Myocyte (in vitro differentiated cells): Measurements from ENCODE around the gene SLC26A3. TPM values are rescaled to one million over a fixed set of nuclear protein-coding genes. Genes with fewer than 3 reads are reported as not detected.
A peak's percentile ranks its signal among the peaks of the same experiment; 100 is the strongest.

Source experiments
- DNase-seq: peaks from one replicate; pipeline ENCODE4 v3.0.0-alpha.2; 2012; ENCODE audit warnings: low read depth
- total RNA-seq: library from RNA; depleted of rRNA; stranded (reverse); fragments of >200 nt; gene quantifications from 2 replicates; pipeline ENCODE4 v1.2.3, GENCODE V29; 2014

SLC26A3 gene
- total RNA-seq, 1 donor from 2014 or later: not detected

- no peak for DNase-seq
Measured at GRCh38 chr7:107751113-107751512, 51.9 kb downstream of the SLC26A3 start.

GRCh38 chr7:107746006-107746405 is 57.0 kb downstream of the SLC26A3 start:
- no peak for DNase-seq

GRCh38 chr7:107744345-107744750 is 58.7 kb downstream of the SLC26A3 start:
- DNase-seq: no peak

- DNase-seq: peak; percentile 99
Measured at GRCh38 chr7:107743567-107744344, 59.3 kb downstream of the SLC26A3 start, which contains the start of gene CBLL1. Gene CBLL1, plus strand, starts transcription at chr7:107744142. Its CDS starts 22 bp downstream, at chr7:107744164.

GRCh38 chr7:107742678-107743566 is 60.1 kb downstream of the SLC26A3 start:
- no peak for DNase-seq

- DNase-seq: no peak
Measured at GRCh38 chr7:107728276-107728675, 74.7 kb downstream of the SLC26A3 start.

- DNase-seq: no peak
Measured at GRCh38 chr7:107726356-107727130, 76.5 kb downstream of the SLC26A3 start.

- peak; percentile 71 for DNase-seq
Measured at GRCh38 chr7:107725138-107725740, 77.8 kb downstream of the SLC26A3 start.

- DNase-seq: no peak
Measured at GRCh38 chr7:107723255-107723654, 79.8 kb downstream of the SLC26A3 start.

- DNase-seq: no peak
Measured at GRCh38 chr7:107721286-107721685, 81.7 kb downstream of the SLC26A3 start.

- no peak for DNase-seq
Measured at GRCh38 chr7:107718456-107719193, 84.4 kb downstream of the SLC26A3 start.

GRCh38 chr7:107715531-107715930 is 87.5 kb downstream of the SLC26A3 start:
- DNase-seq: no peak

Other genes starting within 250 kb of the SLC26A3 start
- gene COG5, start 239.3 kb downstream of the SLC26A3 start, total RNA-seq: 51.4 and 69.9 TPM in 2 replicates
- 14.1 and 14.2 TPM in 2 replicates for gene DUS4L, start 239.3 kb downstream of the SLC26A3 start, total RNA-seq
- 152 and 181 TPM in 2 replicates for gene BCAP29, start 223.0 kb downstream of the SLC26A3 start, total RNA-seq
- 3.1 and 7.3 TPM in 2 replicates for gene SLC26A4, start 142.4 kb downstream of the SLC26A3 start, total RNA-seq
- 43.5 and 45.8 TPM in 2 replicates for gene CBLL1, start 59.1 kb downstream of the SLC26A3 start, total RNA-seq
- 182 and 231 TPM in 2 replicates for gene DLD, start 88.0 kb upstream of the SLC26A3 start, total RNA-seq
- 105 and 123 TPM in 2 replicates for gene LAMB1, start 199.9 kb upstream of the SLC26A3 start, total RNA-seq